ENCODE measurements around the gene LRRC57.
A peak's percentile ranks its signal among the peaks of the same experiment; 100 is the strongest.

Gene LRRC57

DNA sequence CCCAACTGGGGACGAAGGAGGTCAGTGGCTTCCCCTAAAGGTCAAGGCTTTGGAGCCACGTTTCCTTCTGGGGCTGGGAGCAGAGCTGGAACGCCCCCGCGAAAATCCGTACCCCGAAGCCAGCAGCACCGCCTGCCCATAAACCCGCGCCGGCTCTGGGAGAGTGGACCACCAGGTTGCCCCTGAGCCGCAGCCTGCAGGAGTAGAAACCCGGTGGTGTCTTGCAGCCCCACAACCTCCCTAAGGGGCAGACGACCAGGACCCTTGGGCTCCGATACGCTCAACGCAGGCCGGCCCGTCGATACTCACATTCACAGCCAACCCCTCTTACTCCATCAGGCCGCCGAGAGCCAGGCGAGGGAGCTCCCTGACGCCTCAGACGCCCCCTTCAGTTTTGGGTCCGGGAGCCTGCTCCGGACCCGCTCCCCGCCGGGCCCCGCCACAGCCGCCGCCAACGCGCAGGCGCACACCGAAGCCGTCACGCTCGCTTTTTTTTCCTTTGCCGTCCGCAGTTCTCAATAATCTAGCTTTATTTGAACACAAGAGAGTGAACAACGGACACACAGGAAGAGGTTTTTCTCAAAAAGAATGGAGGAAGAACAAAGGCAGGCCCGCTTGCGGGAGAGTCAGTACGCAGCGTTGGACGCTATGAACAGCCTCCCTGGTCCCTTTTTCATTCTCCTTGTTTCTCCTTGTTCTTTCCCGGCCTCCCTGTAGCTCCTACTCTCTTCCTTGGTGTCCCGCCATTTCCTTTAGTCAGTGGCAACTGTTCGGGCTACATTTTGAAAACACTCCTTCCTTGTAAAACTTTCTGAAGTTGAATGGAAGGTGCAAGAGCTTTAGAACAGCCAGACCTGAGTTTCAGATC, 57.7 kb downstream of the LRRC57 start, which contains the start of gene ZNF106:
Gene ZNF106 (minus strand): TSS at position 471 of the 868 bp plus-strand sequence. CDS start 18,852 bp downstream, outside the sequence.
- DNase-seq (ENCODE audit: low read depth): peak; percentile 86

DNA sequence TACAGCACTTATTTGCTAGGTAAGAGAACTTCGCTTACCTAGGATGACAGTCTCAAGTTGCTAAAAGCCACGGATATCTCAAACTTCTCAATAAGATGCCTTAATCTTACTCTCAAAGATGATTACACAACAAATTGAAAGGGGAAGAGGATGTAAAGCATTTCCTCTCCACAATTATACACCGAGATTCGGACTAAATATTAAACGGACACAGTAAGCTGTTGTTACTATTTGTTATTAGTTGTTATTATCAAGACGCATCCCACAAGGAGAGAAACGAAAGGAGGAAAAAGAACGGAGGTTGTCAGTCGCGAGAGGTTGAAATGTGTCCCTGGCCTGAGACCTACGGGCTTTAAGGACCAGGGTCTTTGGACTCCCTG, 58.3 kb downstream of the LRRC57 start:
- DNase-seq (ENCODE audit: low read depth): no peak
